ENCODE data around the gene HK1.
A peak's percentile ranks its signal among the peaks of the same experiment; 100 is the strongest.
"Not testable (repeated sequence)": the region's sequence is repeated elsewhere in the genome, so short reads cannot be mapped to it uniquely, and the experiment has no call there.

HK1 gene

GRCh38 chr10:69328888-69329287 lies 50.6 kb downstream of the HK1 start:
- not testable (repeated sequence) for DNase-seq (ENCODE audit: low spot score)

DNA sequence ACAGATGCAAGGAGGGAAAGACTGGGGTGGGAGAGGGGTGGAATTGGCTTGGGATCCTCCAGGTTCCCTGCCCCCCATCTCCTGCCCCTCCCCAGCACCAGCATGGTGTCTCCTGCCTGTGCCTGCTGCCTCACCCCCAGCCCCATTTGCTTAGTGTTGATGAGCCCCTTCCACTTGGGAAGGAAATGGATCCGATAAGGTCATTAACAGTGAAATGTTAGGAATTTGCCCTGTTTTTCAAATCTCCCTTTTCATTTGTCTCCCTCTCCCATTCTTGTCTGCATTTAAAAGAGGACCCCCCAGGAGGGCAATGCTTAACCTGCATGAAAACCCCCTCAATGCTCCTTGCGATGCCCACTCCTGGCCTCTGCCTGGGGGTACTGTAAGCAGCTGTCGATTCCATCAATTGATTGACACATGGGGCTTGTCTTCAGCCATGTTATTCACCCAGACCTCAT lies 51.5 kb downstream of the HK1 start:
- DNase-seq (ENCODE audit: low spot score) = no peak

GRCh38 chr10:69331161-69331560 lies 52.9 kb downstream of the HK1 start:
- DNase-seq (ENCODE audit: low spot score) = no peak

DNA sequence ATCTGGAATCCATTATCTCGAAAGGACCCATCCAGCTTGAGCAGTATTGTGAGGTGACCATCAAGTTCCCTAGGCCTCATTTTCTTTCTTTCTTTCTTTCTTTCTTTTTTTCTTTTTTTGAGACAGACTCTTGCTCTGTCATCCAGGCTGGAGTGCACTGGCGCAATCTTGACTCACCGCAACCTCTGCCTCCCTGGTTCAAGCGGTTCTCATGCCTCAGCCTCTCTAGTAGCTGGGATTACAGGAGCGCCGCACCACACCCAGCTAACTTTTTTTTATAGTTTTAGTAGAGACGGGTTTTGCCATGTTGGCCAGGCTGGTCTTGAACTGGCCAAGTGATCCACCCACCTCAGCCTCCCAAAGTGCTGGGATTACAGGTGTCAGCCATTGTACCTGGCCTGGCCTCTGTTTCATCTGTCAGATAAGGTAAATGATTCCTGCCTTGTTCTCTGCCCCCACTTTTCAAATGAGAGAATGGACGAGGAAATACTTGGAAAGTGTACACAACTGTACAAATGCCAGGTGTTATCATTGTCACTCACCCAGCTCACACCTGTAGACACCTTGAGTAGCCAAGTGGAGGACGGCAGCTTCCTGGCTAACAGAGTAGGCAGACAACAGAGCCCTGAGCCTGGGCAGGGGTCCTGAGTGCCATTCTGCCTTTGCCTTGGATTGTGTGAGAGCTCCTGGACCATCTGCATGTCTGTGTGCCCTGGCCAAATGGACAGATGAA lies 54.1 kb downstream of the HK1 start:
- no peak for DNase-seq (ENCODE audit: low spot score)

GRCh38 chr10:69333205-69333604 lies 54.9 kb downstream of the HK1 start:
- DNase-seq (ENCODE audit: low spot score) = no peak

DNA sequence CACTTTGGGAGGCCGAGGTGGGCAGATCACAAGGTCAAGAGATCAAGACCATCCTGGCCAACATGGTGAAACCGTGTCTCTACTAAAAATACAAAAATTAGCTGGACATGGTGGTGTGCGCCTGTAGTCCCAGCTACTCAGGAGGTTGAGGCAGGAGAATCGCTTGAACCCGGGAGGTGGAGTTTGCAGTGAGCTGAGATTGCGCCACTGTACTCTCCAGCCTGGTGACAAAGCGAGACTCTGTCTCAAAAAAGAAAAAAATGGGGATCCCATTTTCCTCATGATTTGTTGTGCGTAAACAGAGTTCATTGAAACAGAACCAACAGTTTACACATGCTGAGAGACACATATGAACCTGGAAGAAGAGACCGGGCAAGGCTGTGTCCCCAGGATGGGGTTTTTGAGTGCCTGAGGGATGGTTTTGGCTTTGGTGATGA lies 55.6 kb downstream of the HK1 start:
- DNase-seq (ENCODE audit: low spot score) = not testable (repeated sequence)

DNA sequence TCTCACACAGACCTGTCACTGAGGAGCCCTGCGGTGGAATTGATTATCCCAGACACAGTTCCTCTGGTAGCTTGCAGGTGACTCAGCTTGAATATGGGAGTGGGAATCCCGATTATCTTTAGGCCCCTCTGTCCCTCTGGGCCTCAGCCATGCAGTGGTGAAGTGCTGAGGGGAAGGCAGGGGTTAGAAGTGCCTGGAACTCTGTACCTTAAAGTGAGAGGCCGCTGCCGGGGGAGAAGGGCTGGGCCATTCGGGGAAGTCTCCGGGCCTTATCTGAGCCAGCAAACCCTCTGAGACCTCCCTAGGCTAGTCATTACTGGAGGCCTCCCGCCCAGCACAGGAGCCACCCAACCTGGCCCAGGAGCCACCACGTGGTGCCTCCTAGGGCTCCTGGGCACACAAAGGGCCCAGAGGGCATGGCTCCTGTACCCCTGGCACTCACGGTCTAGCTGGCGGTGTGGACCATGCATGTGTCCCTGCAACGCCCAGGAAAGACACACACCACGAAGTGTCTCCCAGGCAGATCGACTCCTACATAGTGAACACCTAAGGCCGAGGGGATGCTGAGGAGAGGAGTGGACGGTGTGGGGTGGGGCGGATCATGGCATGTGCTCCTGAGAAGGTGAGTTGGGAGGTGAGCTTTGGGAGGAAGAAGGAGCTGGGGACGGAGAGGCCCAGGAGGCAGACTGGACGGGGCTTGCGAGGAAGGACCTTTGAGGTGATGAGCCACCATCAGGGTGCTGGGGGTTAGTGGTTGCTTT lies 56.2 kb downstream of the HK1 start:
- no peak for DNase-seq (ENCODE audit: low spot score)

- no peak for DNase-seq (ENCODE audit: low spot score)
Observed at GRCh38 chr10:69335063-69335587, 56.8 kb downstream of the HK1 start.

- no peak for DNase-seq (ENCODE audit: low spot score)
Observed at GRCh38 chr10:69335613-69336012, 57.3 kb downstream of the HK1 start.

DNA sequence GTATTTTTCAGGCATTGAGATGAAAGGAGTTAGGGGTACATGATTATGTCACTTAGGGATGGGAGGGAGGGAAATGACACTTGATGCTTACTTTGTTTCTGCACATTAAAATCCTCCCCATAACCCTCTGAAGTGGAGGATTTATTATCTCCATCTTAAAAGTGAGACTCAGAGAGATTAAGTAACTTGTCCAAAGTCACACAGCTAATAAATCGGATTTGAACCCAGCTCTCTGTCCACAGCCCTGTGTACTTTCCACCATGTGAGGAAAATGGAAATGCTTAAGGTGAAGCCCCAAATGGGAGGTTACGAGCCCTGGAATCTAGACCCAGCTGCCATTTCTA lies 58.6 kb downstream of the HK1 start:
- no peak for DNase-seq (ENCODE audit: low spot score)

DNA sequence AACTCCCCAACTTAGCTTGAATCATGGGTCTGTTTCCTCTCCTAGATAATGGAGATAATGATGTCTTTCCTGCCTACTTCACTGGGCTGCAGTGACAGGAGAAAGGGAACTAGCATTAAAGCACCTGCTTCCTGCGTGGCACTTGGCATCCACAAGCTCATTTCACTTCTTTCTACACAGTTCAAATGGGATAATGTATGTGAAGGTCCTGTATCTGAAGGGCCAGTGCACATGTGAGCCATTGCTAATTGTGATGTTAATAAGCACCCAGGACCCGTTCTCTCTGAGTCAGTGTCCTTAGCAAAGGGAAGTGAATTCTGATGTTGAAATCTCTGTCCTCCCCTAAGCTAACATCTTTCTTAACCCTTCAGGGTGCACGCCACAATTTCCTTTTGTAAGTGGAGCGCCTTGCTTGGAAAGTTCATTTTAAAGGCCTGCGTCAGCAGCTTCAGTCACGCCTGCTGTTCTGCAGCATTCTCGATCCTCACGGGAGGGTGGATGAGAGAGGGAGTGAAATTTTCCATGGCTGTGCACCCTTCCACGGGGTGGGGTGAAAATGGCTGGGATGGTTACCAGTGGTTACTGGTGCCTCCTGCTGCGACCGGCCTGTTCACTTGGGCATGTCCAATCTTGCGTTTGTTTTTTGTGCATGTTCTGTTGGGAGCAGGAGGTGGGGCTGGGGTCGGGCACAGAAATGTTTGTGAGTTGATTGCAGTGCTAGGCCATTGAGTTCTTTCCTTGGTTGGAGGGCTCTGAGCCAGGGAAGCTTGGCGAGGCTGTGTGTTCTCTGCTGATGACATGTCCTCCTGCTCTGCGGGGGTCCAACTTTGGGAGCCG lies 59.2 kb downstream of the HK1 start:
- DNase-seq (ENCODE audit: low spot score) = peak; percentile 44

DNA sequence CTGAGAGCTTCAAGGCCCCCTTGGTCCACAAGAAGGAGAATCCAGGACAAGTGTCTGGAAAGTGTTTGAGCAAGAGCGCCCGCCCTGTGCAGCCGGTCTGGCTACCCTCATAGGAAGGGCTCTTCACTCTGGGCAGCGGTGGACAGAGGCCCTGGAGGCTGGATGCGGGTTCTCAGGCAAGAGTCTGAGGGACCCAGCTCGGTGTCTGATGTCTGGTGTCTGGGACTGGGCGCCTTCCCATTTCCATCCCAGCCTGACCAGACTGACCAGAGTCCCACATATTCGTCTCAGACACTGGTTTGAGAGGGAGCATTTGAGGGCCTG lies 59.8 kb downstream of the HK1 start:
- no peak for DNase-seq (ENCODE audit: low spot score)

DNA sequence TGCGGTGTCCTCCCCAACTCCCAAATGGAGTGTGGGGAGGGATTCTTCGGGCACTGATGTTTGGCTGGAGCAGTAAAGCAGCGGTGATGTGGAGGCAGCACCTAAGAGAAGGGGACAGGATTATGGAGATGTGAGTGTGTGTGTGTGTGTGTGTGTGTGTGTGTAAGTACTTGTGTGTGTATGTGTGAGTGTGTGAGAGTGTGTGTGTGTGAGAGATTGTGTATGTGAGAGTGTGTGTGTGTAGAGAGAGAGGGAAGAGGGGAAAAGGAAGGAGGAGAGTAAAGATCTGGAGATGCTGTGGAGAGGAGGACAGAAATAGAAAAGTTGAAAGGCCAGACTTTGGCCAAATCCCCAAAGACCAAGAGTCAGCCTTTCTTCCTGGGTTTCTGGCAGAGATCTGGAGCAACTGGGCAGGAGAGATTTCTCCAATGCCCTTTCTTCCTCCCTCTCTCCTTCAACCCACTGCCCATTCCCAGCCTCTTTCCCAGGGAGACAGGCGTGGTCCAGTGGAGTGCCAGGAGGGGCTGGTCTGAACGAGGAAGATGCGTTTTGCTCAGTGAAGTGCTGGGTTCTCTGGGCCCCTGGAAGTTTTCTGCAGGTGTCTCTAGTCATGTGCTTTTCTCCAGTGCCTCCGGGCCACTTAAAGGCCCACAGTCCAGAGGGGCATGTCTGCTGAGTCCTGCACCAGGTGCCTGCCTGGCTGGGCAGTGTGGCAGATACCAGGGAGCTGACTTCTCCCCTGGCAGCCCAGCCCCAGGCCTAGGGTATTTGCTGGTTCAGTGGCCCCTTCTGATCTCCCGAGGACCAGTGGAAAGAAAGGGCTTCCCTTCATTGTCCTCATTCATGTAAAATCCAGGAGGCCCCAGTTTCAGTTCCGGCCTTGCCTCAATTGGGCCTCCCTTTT lies 60.5 kb downstream of the HK1 start:
- DNase-seq (ENCODE audit: low spot score) = no peak

DNA sequence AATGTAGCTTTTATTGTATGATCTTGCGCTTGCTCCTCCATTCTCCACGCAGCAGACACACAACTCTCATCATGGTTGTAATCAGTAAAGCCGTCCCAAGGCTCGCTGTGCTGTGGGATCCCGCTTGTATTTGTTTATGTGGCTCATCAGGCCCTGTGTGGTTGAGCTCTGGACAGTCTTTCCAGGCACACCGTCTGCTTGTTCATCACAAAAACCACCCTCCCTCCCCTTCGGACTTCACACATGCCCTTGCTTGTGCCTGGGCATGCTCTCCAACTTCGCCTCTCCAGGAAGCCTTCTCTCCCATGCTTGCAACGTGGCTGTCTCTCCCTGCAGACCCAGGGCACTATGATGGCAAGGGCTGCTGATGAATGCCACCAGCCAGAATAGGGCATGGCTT lies 62.4 kb downstream of the HK1 start:
- DNase-seq (ENCODE audit: low spot score) = no peak

- no peak for DNase-seq (ENCODE audit: low spot score)
Observed at GRCh38 chr10:69343905-69344304, 65.6 kb downstream of the HK1 start.

GRCh38 chr10:69344591-69345252 lies 66.4 kb downstream of the HK1 start:
- no peak for DNase-seq (ENCODE audit: low spot score)

DNA sequence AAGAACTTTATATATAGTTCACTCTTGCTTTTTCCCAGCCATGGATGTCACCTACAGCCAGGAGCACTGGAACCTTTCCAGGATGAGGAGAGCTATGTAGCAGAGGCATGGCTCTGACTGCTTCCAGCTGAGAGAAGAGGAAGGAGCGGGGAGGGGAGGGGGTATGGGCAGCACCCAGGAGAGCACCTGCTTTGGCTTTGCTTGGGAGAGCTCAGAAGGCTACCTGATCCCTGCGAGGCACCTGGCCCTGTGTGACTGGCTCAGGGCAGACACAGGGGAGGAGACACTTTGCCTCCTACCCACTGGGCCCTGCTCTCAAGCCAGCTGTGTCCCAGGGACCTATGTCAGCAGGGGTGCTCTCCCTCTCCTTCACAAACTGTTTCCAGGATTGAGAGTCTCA lies 67.1 kb downstream of the HK1 start:
- DNase-seq (ENCODE audit: low spot score) = no peak

DNA sequence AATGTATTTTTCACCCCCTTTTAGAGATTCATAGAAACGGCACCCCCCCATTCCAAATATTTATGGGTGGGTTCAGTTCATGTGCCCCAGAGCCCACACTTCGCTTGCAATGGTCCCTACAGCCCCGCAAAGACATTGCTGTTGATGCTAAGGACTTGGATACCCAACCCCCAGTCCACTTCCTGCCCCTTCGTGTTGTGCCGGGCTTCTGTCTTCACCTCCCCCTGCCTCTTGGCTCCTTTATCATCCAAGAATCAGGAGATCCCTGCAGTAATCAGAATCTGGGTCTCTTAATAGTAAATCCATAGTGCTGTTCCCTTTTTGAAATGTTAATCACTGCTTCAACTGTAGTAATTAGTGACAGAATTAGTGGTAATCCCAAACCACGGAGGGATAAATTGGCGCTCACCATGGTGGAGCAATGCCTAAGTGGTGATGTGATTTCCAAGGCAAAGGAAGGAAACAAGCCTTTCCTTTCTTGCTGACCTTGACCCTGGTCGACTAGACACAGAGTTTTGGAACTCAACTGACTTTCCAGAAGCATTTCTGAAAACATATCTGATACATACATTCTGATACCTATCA lies 67.7 kb downstream of the HK1 start:
- DNase-seq (ENCODE audit: low spot score) = no peak

- DNase-seq (ENCODE audit: low spot score) = no peak
Observed at GRCh38 chr10:69346776-69347175, 68.5 kb downstream of the HK1 start.

DNA sequence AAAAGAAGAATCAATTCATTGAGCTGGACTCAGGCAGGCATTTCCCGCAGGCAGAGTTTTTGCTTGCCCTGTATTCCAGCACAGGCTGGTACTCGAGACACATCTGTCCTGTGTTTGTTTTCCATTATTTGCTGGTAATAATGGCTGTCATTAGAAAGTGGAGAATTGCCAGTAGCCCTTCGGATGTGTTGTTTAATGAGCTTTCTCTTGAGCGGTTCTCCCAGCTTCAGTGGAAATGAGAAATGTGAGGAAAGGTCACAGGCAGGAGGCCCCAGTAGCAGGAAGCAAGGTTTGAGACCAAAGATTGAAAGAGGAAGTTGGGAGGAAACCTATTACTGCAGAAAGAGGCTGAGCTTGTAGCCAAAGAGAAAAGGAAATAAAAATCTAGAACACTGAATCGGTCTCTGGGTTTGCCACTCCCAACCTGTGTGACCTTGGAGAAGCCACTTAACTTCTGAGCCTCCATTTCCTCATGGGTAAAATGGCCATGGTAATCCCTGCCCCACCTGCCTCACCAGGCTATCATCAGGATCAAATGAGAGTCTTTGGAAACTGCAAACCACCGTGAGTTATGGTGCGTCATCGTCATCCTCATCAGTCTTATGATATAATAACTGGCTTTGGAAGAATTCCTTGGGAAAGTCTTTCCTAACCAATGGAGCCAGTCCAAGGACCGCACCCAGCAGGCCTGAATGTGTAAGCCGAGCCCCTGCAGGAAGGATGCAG lies 70.7 kb downstream of the HK1 start:
- no peak for DNase-seq (ENCODE audit: low spot score)
